ENCODE measurements around the gene CAST.

DNA sequence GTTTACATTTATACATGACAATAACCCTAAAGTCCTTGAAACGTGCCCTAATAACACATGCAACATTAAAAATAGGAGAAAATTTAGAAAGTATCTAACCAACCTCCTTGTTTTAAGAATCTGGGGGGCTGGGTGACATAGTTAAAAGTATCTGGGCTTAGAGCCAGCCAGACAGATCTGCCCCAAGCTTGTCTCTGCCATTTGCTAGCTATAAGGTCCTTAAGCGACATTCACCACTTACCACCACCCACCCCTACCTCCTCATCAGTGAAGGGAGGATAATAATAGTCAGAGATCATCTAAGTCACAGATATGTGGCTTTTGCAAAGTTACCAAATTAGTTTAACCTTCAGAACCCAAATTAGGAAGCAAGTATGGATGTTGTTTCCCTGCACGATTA, 33.8 kb upstream of the CAST start:
- TF ChIP-seq, protein P1, sequence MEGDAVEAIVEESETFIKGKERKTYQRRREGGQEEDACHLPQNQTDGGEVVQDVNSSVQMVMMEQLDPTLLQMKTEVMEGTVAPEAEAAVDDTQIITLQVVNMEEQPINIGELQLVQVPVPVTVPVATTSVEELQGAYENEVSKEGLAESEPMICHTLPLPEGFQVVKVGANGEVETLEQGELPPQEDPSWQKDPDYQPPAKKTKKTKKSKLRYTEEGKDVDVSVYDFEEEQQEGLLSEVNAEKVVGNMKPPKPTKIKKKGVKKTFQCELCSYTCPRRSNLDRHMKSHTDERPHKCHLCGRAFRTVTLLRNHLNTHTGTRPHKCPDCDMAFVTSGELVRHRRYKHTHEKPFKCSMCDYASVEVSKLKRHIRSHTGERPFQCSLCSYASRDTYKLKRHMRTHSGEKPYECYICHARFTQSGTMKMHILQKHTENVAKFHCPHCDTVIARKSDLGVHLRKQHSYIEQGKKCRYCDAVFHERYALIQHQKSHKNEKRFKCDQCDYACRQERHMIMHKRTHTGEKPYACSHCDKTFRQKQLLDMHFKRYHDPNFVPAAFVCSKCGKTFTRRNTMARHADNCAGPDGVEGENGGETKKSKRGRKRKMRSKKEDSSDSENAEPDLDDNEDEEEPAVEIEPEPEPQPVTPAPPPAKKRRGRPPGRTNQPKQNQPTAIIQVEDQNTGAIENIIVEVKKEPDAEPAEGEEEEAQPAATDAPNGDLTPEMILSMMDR (IDR thresholded peaks at IDR 0.05), result no peak
- TF ChIP-seq EP300 (IDR thresholded peaks at IDR 0.05), result no peak
